GM19035 (cell line): ENCODE results near the gene PFDN1.
"Not testable (repeated sequence)": the region's sequence is repeated elsewhere in the genome, so short reads cannot be mapped to it uniquely, and the experiment has no call there.

Source experiments
- ATAC-seq: cut with Tn5 transposase; IDR thresholded peaks from one replicate; pipeline ENCODE4 v1.9.1; 2021; ENCODE audit not compliant: unreplicated experiment

Gene PFDN1

GRCh38 chr5:140302786-140303639 lies at the start of gene PFDN1:
PFDN1 (minus strand) TSS chr5:140303101; CDS start chr5:140303073, 28 bp downstream.
- ATAC-seq: peak; percentile 97

GRCh38 chr5:140351609-140352334 lies 48.9 kb upstream of the PFDN1 start:
- ATAC-seq: no peak

GRCh38 chr5:140349244-140349643 lies 46.3 kb upstream of the PFDN1 start:
- ATAC-seq: no peak

- ATAC-seq: no peak
Observed at GRCh38 chr5:140348104-140348503, 45.2 kb upstream of the PFDN1 start.

- ATAC-seq: no peak
Observed at GRCh38 chr5:140347360-140347759, 44.5 kb upstream of the PFDN1 start.

- peak; percentile 79 for ATAC-seq
Observed at GRCh38 chr5:140346348-140347221, 43.7 kb upstream of the PFDN1 start, which contains the start of gene HBEGF. HBEGF (minus strand) TSS chr5:140346603; CDS start chr5:140346328, 275 bp downstream.

GRCh38 chr5:140345919-140346347 lies 43.0 kb upstream of the PFDN1 start:
- peak; percentile 11 for ATAC-seq

GRCh38 chr5:140344683-140345423 lies 42.0 kb upstream of the PFDN1 start:
- ATAC-seq: no peak

- ATAC-seq: not testable (repeated sequence)
Observed at GRCh38 chr5:140343849-140344248, 40.9 kb upstream of the PFDN1 start.

- ATAC-seq: no peak
Observed at GRCh38 chr5:140342896-140343295, 40.0 kb upstream of the PFDN1 start.

- no peak for ATAC-seq
Observed at GRCh38 chr5:140342287-140342686, 39.4 kb upstream of the PFDN1 start.

GRCh38 chr5:140341591-140341990 lies 38.7 kb upstream of the PFDN1 start:
- ATAC-seq: no peak

- no peak for ATAC-seq
Observed at GRCh38 chr5:140340605-140341121, 37.8 kb upstream of the PFDN1 start.

GRCh38 chr5:140339636-140340035 lies 36.7 kb upstream of the PFDN1 start:
- no peak for ATAC-seq

- no peak for ATAC-seq
Observed at GRCh38 chr5:140338908-140339307, 36.0 kb upstream of the PFDN1 start.

- ATAC-seq: no peak
Observed at GRCh38 chr5:140338336-140338735, 35.4 kb upstream of the PFDN1 start.

GRCh38 chr5:140337880-140338279 lies 35.0 kb upstream of the PFDN1 start:
- no peak for ATAC-seq

- no peak for ATAC-seq
Observed at GRCh38 chr5:140336388-140336787, 33.5 kb upstream of the PFDN1 start.

- ATAC-seq: no peak
Observed at GRCh38 chr5:140331638-140332037, 28.7 kb upstream of the PFDN1 start.
